NCI-H1092 treated with DMSO at 0.1 percent for 48 hours (cell line): ENCODE data around the gene MYBPC1.

Experiments used
- DNase-seq: peaks from one replicate; lab custom pipeline; 2025; lab: John Stamatoyannopoulos, UW

The MYBPC1 gene

DNA sequence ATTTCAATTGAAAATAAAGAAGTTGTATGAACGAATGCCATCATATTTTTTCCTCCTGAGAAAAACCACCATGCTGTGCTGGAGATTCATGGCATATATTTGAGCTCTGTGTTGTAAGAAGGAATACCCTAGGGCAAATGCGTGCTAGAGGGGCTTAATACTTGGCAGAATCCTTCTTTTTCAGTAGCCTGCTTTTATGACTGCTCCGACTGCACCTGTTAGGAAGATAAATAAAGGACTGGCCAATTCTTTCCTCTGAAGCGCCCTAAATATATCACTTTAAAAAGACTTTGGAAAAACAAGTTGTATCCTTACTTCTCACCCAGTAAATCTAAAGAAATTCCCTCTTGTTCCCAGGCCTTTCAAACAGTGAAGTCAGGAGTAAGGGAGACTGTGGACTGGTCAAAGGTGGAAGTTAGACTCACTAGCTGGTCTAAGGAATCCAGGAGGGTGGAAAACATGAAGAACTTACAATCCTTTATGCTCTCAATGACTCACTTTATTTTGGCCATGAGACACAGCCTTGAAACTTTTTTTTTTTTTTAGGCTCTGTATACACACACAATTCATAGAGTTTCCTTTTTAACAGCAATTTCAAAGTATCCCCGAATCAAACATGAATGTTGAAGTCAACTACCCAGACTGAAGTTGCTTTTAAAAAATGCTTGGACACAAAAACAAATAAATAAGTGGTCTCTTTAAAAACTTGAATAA is 5.2 kb downstream of the MYBPC1 start:
- no peak for DNase-seq

DNA sequence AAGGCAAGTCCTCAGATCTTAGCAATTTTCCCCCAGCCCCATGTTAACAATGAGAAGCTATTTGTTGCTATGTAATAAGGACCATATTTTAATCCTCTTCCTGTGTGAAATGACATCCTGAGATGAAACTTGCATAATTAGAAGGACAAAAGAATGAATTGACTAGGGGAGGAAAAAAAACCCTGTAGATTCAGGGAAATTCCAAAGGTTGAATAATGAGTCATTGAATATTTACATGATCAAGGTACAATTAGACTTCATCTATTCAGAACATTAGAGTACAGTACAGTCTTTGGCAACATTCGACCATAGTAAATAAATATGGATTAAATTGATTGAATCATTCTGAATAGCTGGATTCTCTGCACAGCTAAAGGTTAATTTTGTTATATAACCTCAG is 9.4 kb downstream of the MYBPC1 start:
- no peak for DNase-seq

DNA sequence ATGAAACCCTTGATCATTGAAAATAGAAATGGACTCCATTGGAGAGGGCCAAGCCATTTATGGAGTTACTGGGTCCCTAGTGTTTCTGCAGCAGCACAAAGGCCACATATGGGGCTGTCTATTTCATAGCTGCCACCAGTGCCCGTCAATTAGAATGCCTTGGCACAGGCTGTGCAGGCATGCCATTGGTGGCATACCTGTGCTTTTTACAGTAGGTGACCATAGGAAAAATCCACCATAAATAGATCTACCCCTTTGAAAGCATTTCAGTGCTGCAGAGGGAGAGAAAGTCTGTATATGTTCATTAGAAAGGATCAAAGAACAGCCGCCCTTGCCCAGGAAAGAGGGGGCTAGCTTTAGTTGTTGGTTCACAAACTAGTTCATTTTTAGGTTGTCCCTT is 13.1 kb downstream of the MYBPC1 start:
- no peak for DNase-seq

- DNase-seq = no peak
Observed at GRCh38 chr12:101608301-101609133, 13.7 kb downstream of the MYBPC1 start.

DNA sequence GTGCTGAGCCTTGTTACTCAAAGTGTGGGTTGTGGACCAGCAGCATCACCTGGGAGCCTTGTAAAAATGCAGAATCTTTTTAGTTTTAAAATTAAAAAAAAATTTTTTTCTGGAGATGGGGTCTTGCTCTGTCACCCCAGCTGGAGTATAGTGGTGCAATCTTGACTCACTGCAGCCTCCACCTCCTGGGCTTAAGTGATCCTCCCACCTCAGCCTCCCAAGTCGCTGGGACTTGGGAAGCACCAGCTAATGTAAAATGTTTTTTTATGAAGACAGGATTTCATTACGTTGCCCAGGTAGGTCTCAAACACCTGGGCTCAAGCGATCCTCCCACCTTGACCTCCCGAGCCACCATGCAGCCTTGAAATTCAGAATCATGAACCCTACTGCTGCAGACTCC is 14.4 kb downstream of the MYBPC1 start:
- DNase-seq = no peak

DNA sequence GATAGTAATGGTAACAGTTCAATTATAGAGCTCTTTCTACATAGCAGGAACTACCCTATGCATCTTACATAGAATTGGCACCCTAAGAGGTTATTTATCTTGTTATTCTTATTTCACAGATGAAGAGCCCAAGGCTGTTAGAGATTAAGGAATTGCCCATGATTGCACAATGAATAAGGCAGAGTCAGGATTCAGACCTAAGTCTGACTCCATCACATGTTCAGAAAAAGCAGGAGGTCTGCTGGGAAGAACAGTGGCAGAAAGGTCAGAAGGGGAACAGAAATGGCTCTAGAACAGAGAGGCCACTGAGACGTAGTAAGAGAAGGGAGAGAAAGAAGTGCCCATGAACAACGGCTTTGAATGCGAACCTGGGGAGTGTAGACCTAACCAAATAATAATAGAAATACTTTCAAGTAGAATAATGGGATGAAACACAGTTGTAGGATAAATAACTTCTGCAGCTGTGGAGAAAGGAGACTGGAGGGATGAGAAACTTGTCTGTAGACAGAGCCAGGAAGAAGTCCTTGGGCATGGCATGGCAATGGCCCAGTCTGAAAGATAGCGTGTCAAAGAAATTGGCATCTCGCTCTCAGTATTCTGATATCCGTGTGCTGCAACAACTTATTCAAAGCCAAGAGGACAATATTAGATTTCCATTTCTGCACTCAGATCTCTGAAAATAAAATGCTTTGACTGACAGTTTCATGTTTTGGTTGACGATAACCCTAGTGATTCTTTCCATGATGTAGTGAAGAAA is 17.6 kb downstream of the MYBPC1 start:
- no peak for DNase-seq

DNA sequence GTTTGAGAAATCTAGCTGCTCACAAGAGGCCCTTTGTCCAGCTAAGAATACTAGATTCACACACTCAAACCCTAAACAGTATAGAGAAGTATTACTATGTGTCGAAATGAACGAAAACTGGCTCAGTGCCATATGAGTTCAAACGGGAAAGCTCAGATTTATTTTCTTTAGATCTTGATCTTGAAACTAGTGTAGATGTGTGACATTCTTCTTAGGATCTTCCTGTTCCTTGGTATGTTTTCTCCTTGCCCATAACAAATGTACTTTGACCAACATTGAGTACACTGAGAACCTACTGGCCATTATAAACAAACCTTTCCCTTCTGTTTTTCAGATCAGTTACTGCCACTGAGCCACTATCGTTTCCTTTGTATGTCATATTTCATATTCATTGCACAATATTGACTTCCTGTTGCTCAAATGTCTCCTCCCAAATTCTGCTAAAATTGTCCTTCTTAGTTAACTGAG is 21.3 kb downstream of the MYBPC1 start:
- DNase-seq = no peak

GRCh38 chr12:101619026-101619786 is 24.4 kb downstream of the MYBPC1 start:
- DNase-seq = no peak

DNA sequence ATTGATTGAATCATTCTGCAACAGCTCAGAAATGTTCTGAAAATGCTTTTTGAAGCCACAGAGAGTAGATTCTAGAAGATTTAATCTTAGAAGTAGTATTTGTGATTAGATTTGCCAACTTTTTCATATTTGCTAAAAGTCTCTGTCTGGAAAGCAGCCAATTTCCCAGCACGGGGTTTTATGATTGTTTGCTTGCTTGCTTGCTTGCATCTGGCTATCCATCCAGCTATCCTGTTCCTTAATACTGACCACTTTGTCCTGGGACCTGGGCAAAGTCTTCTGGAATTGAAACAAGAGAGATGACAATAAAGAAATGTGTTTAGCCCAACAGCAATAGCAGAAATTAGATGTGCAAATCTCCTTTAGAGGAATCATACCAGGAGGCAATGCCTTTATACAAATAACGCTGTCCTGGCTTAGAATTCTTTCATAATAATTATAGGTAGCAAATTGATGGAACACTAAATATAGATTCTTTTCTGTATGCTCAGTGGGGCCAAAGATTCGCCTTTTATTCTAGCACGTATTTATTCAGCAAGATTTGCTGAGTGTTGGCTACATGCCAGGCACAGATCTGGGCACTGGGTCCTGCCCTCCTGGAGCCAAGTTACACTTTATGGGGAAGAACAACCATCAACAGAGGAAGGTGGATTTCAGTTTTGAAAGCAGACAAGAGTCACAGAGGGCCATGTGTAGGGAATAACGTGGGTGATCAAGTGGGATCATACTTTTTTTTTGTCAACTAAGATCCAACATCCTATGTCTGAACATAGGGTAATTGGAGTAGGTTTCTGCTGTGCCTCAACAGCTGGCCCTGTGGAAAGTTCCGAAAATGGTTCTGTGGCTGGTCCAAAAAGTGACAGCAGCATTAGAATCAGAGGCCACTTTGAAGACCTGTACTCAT is 25.3 kb downstream of the MYBPC1 start:
- no peak for DNase-seq

DNA sequence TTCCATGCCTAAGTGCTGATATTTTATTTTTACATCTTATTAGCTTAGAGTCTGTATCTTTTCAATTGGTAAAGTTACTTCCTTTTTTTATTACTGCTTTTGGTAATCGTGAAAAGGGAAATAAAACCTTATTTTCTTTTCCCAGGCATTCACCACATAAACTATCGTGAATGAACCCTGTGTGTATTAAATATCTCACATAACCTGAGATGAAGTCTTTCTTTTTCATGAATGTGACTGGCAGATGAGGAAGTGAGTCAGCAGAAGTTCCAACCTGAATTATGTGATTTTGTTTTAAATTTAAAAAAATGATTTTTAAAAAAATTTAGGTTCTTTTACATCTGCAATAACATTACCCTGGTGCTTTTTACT is 26.0 kb downstream of the MYBPC1 start:
- no peak for DNase-seq

DNA sequence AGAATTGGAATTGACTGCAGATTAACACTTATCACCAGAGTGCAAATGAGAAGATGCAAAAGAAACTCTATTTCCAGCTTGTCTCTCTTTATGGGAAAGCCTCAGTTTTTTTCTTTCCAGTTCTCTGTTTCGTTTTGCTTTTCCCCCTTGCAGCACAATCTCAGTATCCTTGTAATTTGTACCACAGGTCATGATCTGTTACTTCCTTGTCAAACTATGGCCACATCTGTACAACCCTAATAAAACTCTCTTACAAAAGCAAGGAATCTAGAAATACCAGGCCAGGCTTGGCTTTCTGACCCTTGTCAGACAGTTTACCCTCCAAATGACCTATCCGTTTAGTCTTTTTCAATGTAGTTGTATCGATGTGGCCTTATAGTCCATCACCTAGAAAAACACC is 33.9 kb downstream of the MYBPC1 start:
- no peak for DNase-seq

DNA sequence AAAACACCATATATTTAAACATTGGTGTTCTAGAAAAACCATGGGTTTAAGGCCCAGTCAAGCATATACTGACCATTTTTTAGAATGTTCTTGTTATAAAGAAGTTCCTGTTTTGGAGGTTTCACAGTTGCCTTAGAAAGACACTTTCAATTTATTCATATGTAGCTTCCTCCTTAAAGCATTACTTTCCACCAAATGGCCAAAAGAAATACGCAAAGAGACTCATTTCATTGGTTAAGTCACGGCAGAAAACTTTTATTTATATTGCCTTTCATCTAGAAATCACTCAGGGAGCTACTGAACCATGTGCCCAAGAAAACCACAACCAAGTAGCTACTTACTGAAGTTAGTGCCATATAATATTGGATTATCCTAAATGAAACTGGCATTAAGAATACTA is 40.0 kb downstream of the MYBPC1 start:
- no peak for DNase-seq

DNA sequence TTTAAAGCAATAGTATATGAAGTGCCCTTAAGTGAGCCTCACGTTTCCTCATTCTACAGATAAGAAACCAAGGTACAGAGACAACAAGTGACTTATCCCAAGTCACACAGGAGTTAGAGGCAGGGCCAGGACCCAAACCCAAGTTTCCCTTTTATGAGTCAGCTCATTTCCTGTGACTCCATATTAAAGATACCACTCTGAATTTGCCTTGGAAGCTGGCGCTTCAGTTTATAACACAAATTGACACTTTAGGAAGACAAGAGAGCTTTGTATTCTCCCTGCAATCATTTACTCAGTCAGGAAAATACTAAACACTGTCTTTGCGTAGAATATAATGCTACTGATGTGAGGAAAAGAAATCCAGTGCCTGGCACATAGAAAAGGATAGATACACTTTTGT is 43.2 kb downstream of the MYBPC1 start:
- DNase-seq = no peak

DNA sequence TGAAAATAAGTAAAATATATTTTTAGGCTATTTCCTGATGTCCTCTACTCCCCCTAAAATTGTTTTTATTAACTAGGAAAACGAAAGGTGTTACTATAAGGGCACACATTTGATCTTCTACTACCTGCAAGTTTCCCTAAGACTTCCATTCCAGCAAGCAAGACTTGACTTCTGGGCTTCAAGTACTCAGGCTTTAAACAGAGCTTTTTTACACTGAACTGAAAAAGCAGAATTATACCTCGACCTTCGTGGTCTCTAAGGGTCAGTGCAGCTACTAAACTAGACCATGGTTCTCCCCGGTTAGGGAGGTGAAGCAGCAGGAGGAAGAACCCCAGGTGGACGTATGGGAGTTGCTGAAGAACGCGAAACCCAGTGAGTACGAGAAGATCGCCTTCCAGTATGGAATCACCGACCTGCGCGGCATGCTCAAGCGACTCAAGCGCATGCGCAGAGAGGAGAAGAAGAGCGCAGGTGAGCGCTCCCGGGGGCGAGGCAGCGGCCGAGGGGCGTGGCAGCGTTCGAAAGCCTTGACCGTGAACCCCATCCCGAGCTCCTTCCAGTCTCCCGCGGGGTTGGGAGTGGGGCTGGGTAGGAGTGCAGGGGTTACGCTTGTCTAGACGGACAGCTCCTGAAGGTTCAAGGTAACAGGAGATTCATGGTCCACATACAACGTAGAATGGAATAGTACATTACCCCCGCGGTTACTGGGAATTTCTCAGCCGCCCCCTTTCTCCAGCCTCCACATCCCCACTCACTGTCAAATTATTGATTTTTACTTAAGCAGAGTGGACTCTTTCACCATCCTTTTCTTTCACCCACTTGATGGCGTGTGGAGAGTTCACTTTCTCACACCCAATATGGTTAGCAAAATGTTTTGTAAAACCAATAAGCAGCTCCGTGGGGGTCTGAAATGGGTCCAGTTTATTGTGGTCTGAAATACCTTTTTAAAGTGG is 47.6 kb downstream of the MYBPC1 start:
- DNase-seq = no peak

DNA sequence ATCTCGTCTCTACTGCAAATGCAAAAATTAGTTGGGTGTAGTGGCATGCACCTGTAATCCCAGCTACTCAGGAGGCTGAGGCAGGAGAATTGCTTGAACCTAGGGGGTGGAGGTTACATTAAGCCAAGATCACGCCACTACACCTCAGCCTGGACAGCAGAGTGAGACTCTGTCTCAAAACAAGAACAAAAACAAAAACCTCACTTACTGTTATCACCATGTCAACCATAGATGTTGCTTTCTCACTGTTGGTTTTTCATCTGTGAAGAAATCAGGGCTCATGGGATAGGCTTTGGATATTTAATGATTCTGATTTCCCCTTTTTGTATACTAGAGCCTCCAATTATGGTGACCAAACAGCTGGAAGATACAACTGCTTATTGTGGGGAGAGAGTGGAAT is 52.9 kb downstream of the MYBPC1 start:
- DNase-seq = no peak

DNA sequence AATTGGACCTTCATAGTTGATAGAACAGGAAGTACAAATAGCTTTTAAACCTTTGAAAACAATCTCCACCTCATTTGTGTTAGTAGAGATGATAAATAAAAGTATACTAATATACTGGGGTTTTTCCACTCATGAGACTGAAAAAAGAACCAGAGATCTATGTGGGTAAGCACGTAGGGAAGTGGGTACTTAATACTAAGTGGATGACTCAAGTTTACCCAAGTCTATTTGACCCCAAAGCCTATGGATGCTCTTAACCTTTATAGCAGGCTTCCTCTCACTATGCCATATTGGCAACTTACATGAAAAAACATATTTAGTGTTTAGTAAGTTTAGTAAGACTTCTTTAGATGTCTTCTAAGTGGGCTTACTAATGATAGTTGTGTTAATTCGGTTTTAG is 53.4 kb downstream of the MYBPC1 start:
- DNase-seq = no peak

- no peak for DNase-seq
Observed at GRCh38 chr12:101650346-101651117, 55.8 kb downstream of the MYBPC1 start.

DNA sequence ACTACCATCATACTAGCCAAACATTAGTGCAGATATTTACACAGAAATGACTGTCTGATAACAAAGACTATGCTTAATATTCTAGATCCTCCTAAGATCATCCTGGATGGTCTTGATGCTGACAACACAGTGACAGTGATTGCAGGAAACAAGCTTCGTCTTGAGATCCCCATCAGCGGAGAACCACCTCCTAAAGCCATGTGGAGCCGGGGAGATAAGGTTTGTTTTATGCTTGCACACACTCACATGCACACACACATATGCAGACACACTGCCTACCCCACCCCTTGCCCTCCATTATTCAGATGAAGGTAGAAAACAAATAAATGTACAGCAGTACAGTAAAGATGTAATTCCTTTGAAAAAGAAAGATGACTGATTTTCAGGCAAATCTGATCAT is 58.3 kb downstream of the MYBPC1 start:
- no peak for DNase-seq

- no peak for DNase-seq
Observed at GRCh38 chr12:101653503-101653902, 58.7 kb downstream of the MYBPC1 start.
